ENCODE results near the gene ENOX1. TPM values are rescaled to one million over a fixed set of nuclear protein-coding genes. Genes with fewer than 3 reads are reported as not detected.

Gene ENOX1
- total RNA-seq, 3 donors from 2014 or later (not counting 1 experiment from before 2014, with no cell fraction given): not detected

DNA sequence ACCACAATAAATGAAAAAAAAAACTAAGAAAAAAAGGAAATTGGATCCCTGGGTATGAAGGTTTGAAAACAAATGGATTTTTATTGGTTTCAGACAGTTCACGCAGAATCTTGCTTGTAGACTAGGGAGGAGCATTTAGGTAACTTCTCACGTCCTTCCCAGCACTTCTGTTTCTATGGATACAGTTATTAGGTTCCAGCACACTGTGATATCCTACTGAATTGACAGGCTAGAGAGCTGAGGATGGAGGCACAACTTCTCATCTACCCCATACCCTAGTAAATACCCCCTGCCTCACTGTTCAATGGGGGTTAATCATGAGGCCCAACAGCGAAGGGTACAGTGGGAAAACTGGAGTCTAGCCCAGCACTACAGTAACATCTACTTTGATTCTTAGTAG, 304.1 kb downstream of the ENOX1 start:
- Mint-ChIP-seq H3K9me3 (no peaks in the 10 kb centered on the region), H3K4me1 (no peaks in the 10 kb centered on the region), H3K27ac (no peak overlapping the region), H3K27me3 (ENCODE audit: low read depth in 2 of 2) (peaks cover 0 to 3% of the 10 kb centered on the region in 2 donors), H3K36me3 (no peaks in the 10 kb centered on the region), H3K4me3 (no peak overlapping the region)
- H3K4me1 ChIP-seq (ENCODE audit: control insufficient read depth, insufficient read depth, low read length): no peaks in the 10 kb centered on the region
- WGBS (ENCODE audit: insufficient coverage): 100% methylated on average over 2 of the region's 3 CpGs
- H3K27me3 ChIP-seq (ENCODE audit: control insufficient read depth, insufficient read depth, low read length): no peaks in the 10 kb centered on the region
- no peak for DNase-seq
- H3K27ac ChIP-seq (ENCODE audit: low read length): no peak overlapping the region
- intact Hi-C loops (cut with micrococcal nuclease): no loop called here
- H3K4me3 ChIP-seq (ENCODE audit: low read length): no peak overlapping the region
- no peaks in the 10 kb centered on the region for H3K9me3 ChIP-seq (ENCODE audit: control insufficient read depth, insufficient read depth, low read length)
- no peak for ATAC-seq
- TF ChIP-seq, protein P1, sequence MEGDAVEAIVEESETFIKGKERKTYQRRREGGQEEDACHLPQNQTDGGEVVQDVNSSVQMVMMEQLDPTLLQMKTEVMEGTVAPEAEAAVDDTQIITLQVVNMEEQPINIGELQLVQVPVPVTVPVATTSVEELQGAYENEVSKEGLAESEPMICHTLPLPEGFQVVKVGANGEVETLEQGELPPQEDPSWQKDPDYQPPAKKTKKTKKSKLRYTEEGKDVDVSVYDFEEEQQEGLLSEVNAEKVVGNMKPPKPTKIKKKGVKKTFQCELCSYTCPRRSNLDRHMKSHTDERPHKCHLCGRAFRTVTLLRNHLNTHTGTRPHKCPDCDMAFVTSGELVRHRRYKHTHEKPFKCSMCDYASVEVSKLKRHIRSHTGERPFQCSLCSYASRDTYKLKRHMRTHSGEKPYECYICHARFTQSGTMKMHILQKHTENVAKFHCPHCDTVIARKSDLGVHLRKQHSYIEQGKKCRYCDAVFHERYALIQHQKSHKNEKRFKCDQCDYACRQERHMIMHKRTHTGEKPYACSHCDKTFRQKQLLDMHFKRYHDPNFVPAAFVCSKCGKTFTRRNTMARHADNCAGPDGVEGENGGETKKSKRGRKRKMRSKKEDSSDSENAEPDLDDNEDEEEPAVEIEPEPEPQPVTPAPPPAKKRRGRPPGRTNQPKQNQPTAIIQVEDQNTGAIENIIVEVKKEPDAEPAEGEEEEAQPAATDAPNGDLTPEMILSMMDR (IDR thresholded peaks at IDR 0.05): no peak
- no peaks in the 10 kb centered on the region for H3K36me3 ChIP-seq (ENCODE audit: control insufficient read depth, insufficient read depth, low read length)

DNA sequence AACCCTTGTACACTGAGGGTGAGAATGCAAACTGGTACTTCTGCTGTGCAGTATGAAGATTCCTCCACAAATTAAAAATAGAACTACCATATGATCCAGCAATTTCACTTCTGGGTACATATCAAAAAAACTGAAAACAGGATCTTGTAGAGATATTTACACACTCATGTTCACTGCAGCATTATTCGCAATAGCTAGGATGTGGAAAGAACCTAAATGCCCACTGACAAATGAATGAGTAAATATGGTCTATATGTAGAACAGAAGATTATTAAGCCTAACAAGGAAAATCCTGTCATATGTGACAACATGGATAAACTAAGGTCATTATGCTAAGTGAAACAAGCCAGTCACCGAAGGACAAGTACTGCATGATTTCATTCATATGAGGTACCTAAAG, 304.7 kb downstream of the ENOX1 start:
- H3K9me3 Mint-ChIP-seq: no peaks in the 10 kb centered on the region
- no peak overlapping the region for H3K27ac Mint-ChIP-seq
- WGBS (ENCODE audit: insufficient coverage): 90% methylated on average over 2 of the region's 2 CpGs
- no peaks in the 10 kb centered on the region for H3K36me3 ChIP-seq (ENCODE audit: control insufficient read depth, insufficient read depth, low read length)
- H3K27me3 ChIP-seq (ENCODE audit: control insufficient read depth, insufficient read depth, low read length): no peaks in the 10 kb centered on the region
- H3K4me3 ChIP-seq (ENCODE audit: low read length): no peak overlapping the region
- ATAC-seq (no peak), DNase-seq (no peak)
- intact Hi-C loops (cut with micrococcal nuclease): no loop called here
- H3K36me3 Mint-ChIP-seq: no peaks in the 10 kb centered on the region
- TF ChIP-seq, protein P1 (IDR thresholded peaks at IDR 0.05): no peak
- no peaks in the 10 kb centered on the region for H3K4me1 Mint-ChIP-seq
- H3K4me1 ChIP-seq (ENCODE audit: control insufficient read depth, insufficient read depth, low read length): no peaks in the 10 kb centered on the region
- H3K27ac ChIP-seq (ENCODE audit: low read length): no peak overlapping the region
- no peak overlapping the region for H3K4me3 Mint-ChIP-seq
- H3K27me3 Mint-ChIP-seq (ENCODE audit: low read depth in 2 of 2): peaks cover 0 to 3% of the 10 kb centered on the region in 2 donors
- H3K9me3 ChIP-seq (ENCODE audit: control insufficient read depth, insufficient read depth, low read length): no peaks in the 10 kb centered on the region

DNA sequence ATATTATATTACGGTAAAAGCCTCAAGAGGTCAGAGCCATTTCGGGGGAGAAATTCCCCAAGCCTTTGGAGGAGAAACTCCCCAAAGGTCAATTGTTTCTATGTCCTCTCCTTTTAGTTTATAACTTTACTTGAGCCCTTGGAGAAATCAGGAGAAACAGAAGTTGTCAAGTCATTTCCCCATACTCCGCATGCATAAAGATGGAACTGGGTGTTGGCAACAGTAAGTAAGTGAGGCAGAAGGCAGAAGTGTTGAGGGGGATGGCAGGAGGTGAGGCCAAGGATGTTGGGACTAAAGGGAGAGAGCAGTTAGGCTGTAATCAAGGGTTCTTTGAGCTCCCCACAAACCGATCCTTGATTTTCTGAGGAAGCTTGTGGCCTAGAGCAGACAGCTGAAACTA, 307.9 kb downstream of the ENOX1 start:
- Mint-ChIP-seq H3K4me1 (no peaks in the 10 kb centered on the region), H3K27ac (no peak overlapping the region), H3K9me3 (no peaks in the 10 kb centered on the region), H3K27me3 (ENCODE audit: low read depth in 2 of 2) (peaks cover 0 to 8% of the 10 kb centered on the region in 2 donors), H3K4me3 (no peak overlapping the region), H3K36me3 (no peaks in the 10 kb centered on the region)
- no peaks in the 10 kb centered on the region for H3K27me3 ChIP-seq (ENCODE audit: control insufficient read depth, insufficient read depth, low read length)
- no peaks in the 10 kb centered on the region for H3K4me1 ChIP-seq (ENCODE audit: control insufficient read depth, insufficient read depth, low read length)
- ATAC-seq: no peak
- H3K36me3 ChIP-seq (ENCODE audit: control insufficient read depth, insufficient read depth, low read length): no peaks in the 10 kb centered on the region
- no peaks in the 10 kb centered on the region for H3K9me3 ChIP-seq (ENCODE audit: control insufficient read depth, insufficient read depth, low read length)
- intact Hi-C loops (cut with micrococcal nuclease): no loop called here
- H3K4me3 ChIP-seq (ENCODE audit: low read length): no peak overlapping the region
- DNase-seq: no peak
- TF ChIP-seq, protein P1 (IDR thresholded peaks at IDR 0.05): no peak
- H3K27ac ChIP-seq (ENCODE audit: low read length): no peak overlapping the region
- WGBS (ENCODE audit: insufficient coverage): 89% methylated on average over 4 of the region's 4 CpGs

DNA sequence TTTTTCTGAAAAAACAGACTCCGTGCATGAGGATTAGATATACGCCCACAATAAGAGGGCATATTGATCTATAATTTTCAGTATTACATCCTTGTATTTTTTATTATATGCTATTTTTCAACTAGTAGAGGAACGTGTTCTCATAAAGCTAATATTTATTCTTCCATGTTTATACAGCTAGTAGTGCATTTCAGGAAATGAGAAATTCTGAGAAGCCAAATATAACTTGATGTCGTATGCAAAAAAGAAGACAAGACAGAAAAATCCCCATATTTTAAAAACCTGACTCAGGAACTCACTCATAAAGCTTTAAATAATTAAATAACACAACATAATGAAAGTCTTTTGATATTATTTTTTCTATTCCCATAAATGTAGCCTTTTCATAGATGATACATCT, 308.6 kb downstream of the ENOX1 start:
- intact Hi-C loops (cut with micrococcal nuclease): no loop called here
- Histone ChIP-seq H3K27me3 (ENCODE audit: control insufficient read depth, insufficient read depth, low read length) (no peaks in the 10 kb centered on the region), H3K4me3 (ENCODE audit: low read length) (no peak overlapping the region), H3K27ac (ENCODE audit: low read length) (no peak overlapping the region), H3K9me3 (ENCODE audit: control insufficient read depth, insufficient read depth, low read length) (no peaks in the 10 kb centered on the region), H3K4me1 (ENCODE audit: control insufficient read depth, insufficient read depth, low read length) (no peaks in the 10 kb centered on the region), H3K36me3 (ENCODE audit: control insufficient read depth, insufficient read depth, low read length) (no peaks in the 10 kb centered on the region)
- Mint-ChIP-seq H3K36me3 (no peaks in the 10 kb centered on the region), H3K27ac (no peak overlapping the region), H3K4me3 (no peak overlapping the region), H3K9me3 (no peaks in the 10 kb centered on the region), H3K4me1 (no peaks in the 10 kb centered on the region), H3K27me3 (ENCODE audit: low read depth in 2 of 2) (peaks cover 0 to 11% of the 10 kb centered on the region in 2 donors)
- no peak for DNase-seq
- no peak for ATAC-seq
- TF ChIP-seq, protein P1 (IDR thresholded peaks at IDR 0.05): no peak
- no CpG with 5 or more reads among the region's 4 CpGs for WGBS (ENCODE audit: insufficient coverage)
